Stomach (tissue), 9 donors: ENCODE data around the gene NINL. TPM values are rescaled to one million over a fixed set of nuclear protein-coding genes. Genes with fewer than 3 reads are reported as not detected.
"Not testable (repeated sequence)": the region's sequence is repeated elsewhere in the genome, so short reads cannot be mapped to it uniquely, and the experiment has no call there.

Experiments
- DNase-seq, 2 donors: peaks; one replicate each; pipeline versions ENCODE4 v3.0.0 to v3.0.0-alpha.2; 2013 to 2019
- H3K27ac ChIP-seq, 5 donors: fragments of 200-600 bp in 4 of 5; sonication (generic) in 4 of 5; one replicate each; pipeline ENCODE4 v1.5.1; 2013 to 2019; ENCODE audit warnings: mild to moderate bottlenecking in 1 of 5, moderate library complexity in 1 of 5
- H3K27me3 ChIP-seq, 3 donors: fragments of 200-600 bp; sonication (generic); one replicate each; pipeline ENCODE4 v1.5.1; 2017 to 2019; ENCODE audit warnings: mixed run types in 1 of 3
- H3K36me3 ChIP-seq, 4 donors: fragments of 200-600 bp; sonication (generic); 1 replicate in 3 of 4; 2 replicates in 1 of 4; pipeline ENCODE4 v1.5.1; 2016 to 2019
- H3K4me1 ChIP-seq, 4 donors: fragments of 200-600 bp; sonication (generic); one replicate each; pipeline ENCODE4 v1.5.1; 2016 to 2019
- H3K4me3 ChIP-seq, 4 donors: fragments of 200-600 bp; sonication (generic) in 3 of 4; one replicate each; pipeline ENCODE4 v1.5.1; 2016 to 2019; ENCODE audit warnings: mild to moderate bottlenecking in 1 of 4
- H3K9me3 ChIP-seq, 4 donors: fragments of 200-600 bp; sonication (generic); one replicate each; pipeline ENCODE4 v1.5.1; 2016 to 2019
- EP300 ChIP-seq: sonication (generic); formaldehyde crosslinking; IDR thresholded peaks from one replicate; pipeline ENCODE4 v1.6.1; 2017; ENCODE audit warnings: antibody characterized with exemption
- POLR2A ChIP-seq, 4 donors: fragments of 450-650 bp; IDR thresholded peaks; one replicate each; pipeline ENCODE4 v1.6.1; 2016; ENCODE audit warnings: antibody characterized with exemption in 4 of 4, control low read depth in 2 of 4, mild to moderate bottlenecking in 1 of 4, moderate library complexity in 1 of 4
- POLR2AphosphoS5 ChIP-seq, 3 donors: sonication (generic); formaldehyde crosslinking; IDR thresholded peaks; one replicate each; pipeline ENCODE4 v1.6.1; 2016; ENCODE audit warnings: antibody characterized with exemption in 3 of 3
- WGBS, 5 donors: extraction: QIAGEN DNeasy Blood & Tissue Kit in 3 of 5; methylation state at CpG; one replicate each; pipeline versions ENCODE4 v1.1.5 to v1.1.7; 2013 to 2018; 5-methylcytosine and 5-hydroxymethylcytosine counted together
- intact Hi-C: fragments of 100-400 bp; cut with DNase I; formaldehyde crosslinking; loops from one replicate; pipeline ENCODE4 v1.15.1; 2023; ENCODE audit warnings: low total_unique reads
- polyA plus RNA-seq, 3 donors: library from polyadenylated mRNA; stranded (reverse); fragments of 200-250 nt; gene quantifications; one replicate each; pipeline ENCODE4 v1.2.3, GENCODE V29; 2013
- total RNA-seq, 5 donors: library from RNA; depleted of rRNA; stranded (reverse); fragments of >200 nt; gene quantifications; one replicate each; pipeline versions ENCODE4 v1.1.0 to v1.2.3, GENCODE V29; 2014 to 2016
- TF ChIP-seq, protein P1 (sequence below), 7 experiments: fragments of 450-650 bp in 4 of 7; fragments of 200-600 bp in 3 of 7; sonication (generic) in 3 of 7; IDR thresholded peaks; one replicate each; pipeline ENCODE4 v1.5.1; 2016 to 2019; ENCODE audit warnings: antibody characterized with exemption in 7 of 7, control low read depth in 2 of 7, mild to moderate bottlenecking in 1 of 7
- donor health status: healthy with polysubstance abuse.
- donor health status: Bipolar disorder and iron deficiency.
- donor health status: healthy.

Gene NINL
- total and polyA plus RNA-seq, 8 donors = 3.1 to 34.8 (median 11.5) TPM

DNA sequence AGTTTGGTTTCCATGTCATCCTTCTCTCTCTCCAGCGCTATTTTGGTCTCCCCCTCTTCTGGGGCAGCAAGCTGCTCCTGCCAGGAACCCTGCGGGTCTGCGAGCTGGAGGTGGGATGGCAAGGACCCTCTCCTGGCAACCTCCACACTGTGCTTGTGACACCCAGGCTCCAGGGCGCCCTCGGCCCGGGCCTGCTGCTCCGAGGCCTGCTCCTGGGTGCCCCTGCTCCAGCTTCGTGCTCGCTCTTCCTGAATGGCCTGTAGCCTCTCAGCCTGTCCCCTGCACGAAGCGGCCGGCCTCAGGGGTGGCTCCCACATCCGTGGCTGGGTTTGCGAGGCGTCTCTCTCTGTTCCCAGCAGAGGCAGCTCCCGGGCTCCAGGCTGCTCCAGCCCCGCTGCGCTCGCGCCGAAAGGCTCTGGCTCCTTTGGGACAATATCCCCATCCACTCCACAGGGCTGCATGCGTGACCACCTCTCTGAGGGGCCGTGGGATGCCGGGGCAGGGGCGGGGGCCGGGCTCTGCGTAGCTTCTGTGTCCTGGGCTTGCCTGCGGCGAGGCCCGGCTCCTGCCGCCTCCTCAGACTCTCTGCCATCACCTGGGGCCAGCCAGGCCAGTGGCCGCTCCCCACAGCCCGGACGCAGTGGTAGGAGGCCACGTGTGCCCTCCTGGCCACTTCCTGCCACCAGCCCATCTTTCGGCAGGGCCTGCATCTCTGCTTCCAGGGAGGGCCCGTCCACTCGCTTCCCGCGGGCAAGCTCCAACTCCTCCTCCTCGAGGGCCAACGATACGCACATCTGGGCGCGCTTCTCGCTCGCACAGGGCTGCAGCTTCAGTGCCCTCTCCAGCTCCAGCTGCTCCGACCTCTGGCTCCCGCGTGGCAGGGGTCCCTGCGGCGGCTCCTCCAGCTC, 109.0 kb downstream of the NINL start:
- H3K4me1 ChIP-seq = no peaks in the 10 kb centered on the region

DNA sequence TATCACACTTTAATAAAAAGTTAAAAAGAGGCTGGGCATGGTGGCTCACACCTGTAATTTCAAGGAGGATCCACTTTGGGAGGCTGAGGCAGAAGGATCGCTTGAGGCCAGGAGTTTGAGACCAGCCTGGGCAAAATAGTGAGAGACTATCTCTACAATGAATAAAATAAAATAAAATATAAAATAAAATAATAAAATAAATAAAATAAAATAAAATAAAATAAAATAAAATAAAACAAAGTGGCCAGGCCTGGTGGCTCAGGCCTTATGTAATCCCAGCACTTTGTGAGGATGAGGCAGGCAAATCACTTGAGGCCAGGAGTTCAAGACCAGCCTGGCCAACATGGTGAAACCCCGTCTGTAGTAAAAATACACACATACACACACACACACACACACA, 112.0 kb downstream of the NINL start:
- peaks cover 4 to 86% (median 53%) of the 10 kb centered on the region in 4 donors for H3K36me3 ChIP-seq
- WGBS, 5 donors = 94 to 99% (median 97%) methylated on average over 2 of the region's 2 CpGs
- DNase-seq, H3K27me3 ChIP-seq, intact Hi-C loops, H3K4me3 ChIP-seq, H3K27ac ChIP-seq, H3K9me3 ChIP-seq, H3K4me1 ChIP-seq: not testable (repeated sequence)

More for the DNA sequence above, 109.0 kb downstream of the NINL start:
- Histone ChIP-seq H3K4me3 (no peak overlapping the region), H3K9me3 (no peaks in the 10 kb centered on the region), H3K36me3 (peaks cover 0 to 88% (median 59%) of the 10 kb centered on the region in 4 donors), H3K27me3 (no peaks in the 10 kb centered on the region), H3K27ac (no peak overlapping the region)
- 92 to 95% (median 94%) methylated on average over 16 to 52 of the region's 52 CpGs for WGBS, 5 donors
- no peak for DNase-seq
- TF ChIP-seq POLR2AphosphoS5 (IDR thresholded peaks at IDR 0.05) (no peak), EP300 (no peak), POLR2A (IDR thresholded peaks at IDR 0.05) (no peak)
- TF ChIP-seq, protein P1, sequence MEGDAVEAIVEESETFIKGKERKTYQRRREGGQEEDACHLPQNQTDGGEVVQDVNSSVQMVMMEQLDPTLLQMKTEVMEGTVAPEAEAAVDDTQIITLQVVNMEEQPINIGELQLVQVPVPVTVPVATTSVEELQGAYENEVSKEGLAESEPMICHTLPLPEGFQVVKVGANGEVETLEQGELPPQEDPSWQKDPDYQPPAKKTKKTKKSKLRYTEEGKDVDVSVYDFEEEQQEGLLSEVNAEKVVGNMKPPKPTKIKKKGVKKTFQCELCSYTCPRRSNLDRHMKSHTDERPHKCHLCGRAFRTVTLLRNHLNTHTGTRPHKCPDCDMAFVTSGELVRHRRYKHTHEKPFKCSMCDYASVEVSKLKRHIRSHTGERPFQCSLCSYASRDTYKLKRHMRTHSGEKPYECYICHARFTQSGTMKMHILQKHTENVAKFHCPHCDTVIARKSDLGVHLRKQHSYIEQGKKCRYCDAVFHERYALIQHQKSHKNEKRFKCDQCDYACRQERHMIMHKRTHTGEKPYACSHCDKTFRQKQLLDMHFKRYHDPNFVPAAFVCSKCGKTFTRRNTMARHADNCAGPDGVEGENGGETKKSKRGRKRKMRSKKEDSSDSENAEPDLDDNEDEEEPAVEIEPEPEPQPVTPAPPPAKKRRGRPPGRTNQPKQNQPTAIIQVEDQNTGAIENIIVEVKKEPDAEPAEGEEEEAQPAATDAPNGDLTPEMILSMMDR (IDR thresholded peaks at IDR 0.05) = no peak
- intact Hi-C loops = no loop called here

DNA sequence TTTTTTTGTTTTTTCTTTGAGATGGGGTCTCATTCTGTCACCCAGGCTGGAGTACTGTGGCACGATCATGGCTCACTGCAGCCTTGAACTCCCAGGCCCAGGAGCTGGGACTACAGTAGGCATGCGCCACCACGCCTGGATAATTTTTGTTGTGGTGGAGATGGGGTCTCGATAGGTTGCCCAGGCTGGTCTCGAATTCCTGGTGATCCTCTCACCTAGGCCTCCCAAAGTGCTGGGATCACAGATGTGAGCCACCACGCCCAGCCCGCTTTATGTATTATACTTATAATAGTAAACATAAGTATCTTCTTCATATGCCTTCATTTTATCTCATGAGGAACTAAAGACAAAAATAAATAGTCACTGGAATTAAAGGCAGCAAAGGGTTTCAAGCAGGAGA, 114.3 kb downstream of the NINL start:
- H3K4me1 ChIP-seq = no peaks in the 10 kb centered on the region
- peaks cover 14 to 86% (median 54%) of the 10 kb centered on the region in 4 donors for H3K36me3 ChIP-seq
- WGBS, 5 donors = 94 to 97% (median 94%) methylated on average over 7 of the region's 7 CpGs
- H3K27ac ChIP-seq = no peak overlapping the region
- H3K27me3 ChIP-seq = no peaks in the 10 kb centered on the region
- no peak overlapping the region for H3K4me3 ChIP-seq
- H3K9me3 ChIP-seq = no peaks in the 10 kb centered on the region
- DNase-seq = no peak
- TF ChIP-seq POLR2AphosphoS5 (IDR thresholded peaks at IDR 0.05) (no peak), POLR2A (IDR thresholded peaks at IDR 0.05) (no peak), EP300 (no peak)
- TF ChIP-seq, protein P1 (IDR thresholded peaks at IDR 0.05) = no peak
- intact Hi-C loops = no loop called here

DNA sequence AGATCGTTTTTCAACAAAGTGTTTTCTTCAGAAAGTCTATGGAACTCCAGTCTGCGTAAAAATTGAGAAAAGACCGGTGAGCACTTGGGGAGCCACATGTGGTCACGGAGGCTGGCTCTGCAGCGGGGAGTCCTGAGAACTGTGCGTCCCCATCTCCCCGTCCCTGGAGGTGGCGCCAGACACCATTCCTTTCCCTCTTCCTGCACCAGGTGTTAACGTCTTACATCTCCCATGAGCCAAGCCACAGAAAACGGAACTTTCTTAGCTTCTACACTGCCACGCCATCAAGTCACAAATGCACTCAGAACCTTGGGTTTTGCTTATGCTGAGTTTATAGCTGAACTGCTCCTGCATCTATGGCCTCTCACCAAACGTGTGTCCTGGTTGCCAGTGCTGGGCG, 115.3 kb downstream of the NINL start:
- Histone ChIP-seq H3K4me3 (no peak overlapping the region), H3K9me3 (no peaks in the 10 kb centered on the region), H3K27ac (no peak overlapping the region), H3K36me3 (peaks cover 15 to 86% (median 60%) of the 10 kb centered on the region in 4 donors), H3K4me1 (no peaks in the 10 kb centered on the region), H3K27me3 (no peaks in the 10 kb centered on the region)
- DNase-seq = peak; percentile 32 to 74
- intact Hi-C loops = no loop called here
- WGBS, 5 donors = 67 to 86% (median 77%) methylated on average over 13 of the region's 13 CpGs
- no peak for TF ChIP-seq POLR2AphosphoS5 (IDR thresholded peaks at IDR 0.05)
- TF ChIP-seq, protein P1 (IDR thresholded peaks at IDR 0.05) = peak in 2 of 7 experiments; percentile 23 to 34

DNA sequence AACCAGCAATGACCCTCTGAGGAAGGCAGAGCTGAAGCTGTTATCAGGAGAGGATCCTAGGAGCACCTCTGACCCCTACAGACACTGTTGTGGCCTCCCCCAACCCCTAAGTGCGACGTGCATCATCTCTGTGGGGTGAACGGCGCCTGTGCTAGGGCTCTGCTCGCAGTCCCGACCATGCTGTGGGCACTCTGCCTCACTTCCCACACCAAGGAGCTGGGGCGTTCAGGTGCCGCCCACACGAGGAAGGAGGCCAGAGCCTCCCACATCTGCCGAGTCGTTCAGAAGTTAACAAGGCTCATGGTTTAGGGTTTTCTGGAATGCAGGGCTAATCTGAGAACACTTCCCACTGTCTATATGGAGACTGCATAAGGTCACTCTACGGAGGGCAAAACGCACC, 115.8 kb downstream of the NINL start:
- Histone ChIP-seq H3K9me3 (no peaks in the 10 kb centered on the region), H3K27ac (no peak overlapping the region), H3K27me3 (no peaks in the 10 kb centered on the region), H3K4me3 (no peak overlapping the region), H3K4me1 (no peaks in the 10 kb centered on the region), H3K36me3 (peaks cover 15 to 88% (median 65%) of the 10 kb centered on the region in 4 donors)
- no peak for TF ChIP-seq EP300
- TF ChIP-seq POLR2A (IDR thresholded peaks at IDR 0.05) = no peak
- TF ChIP-seq, protein P1 (IDR thresholded peaks at IDR 0.05) = no peak
- no peak for TF ChIP-seq POLR2AphosphoS5 (IDR thresholded peaks at IDR 0.05)
- no peak for DNase-seq
- WGBS, 5 donors = 84 to 94% (median 89%) methylated on average over 11 to 13 of the region's 13 CpGs
- intact Hi-C loops = no loop called here
